HepG2 (cell line): ENCODE measurements around the gene COMMD7. TPM values are rescaled to one million over a fixed set of nuclear protein-coding genes. Genes with fewer than 3 reads are reported as not detected.

Source experiments
- ATF5 ChIP-seq: sonication (generic); formaldehyde crosslinking; IDR thresholded peaks from 2 replicates; pipeline ENCODE4 v1.4.0; 2020; ENCODE audit warnings: mild to moderate bottlenecking, low read depth, missing genetic modification reagents
- EED ChIP-seq: sonication (generic); formaldehyde crosslinking; IDR thresholded peaks from 2 replicates; pipeline ENCODE4 v1.5.0; 2020; ENCODE audit warnings: mild to moderate bottlenecking, missing genetic modification reagents
- GFI1 ChIP-seq: sonication (generic); formaldehyde crosslinking; IDR thresholded peaks from 2 replicates; pipeline ENCODE4 v1.5.0; 2020; ENCODE audit warnings: missing genetic modification reagents, mild to moderate bottlenecking, borderline replicate concordance
- JARID2 ChIP-seq: sonication (generic); formaldehyde crosslinking; IDR thresholded peaks from 2 replicates; pipeline ENCODE4 v1.8.1; 2023; ENCODE audit warnings: missing genetic modification reagents, inconsistent platforms; ENCODE audit not compliant: insufficient replicate concordance
- MTF1 ChIP-seq: sonication (generic); formaldehyde crosslinking; IDR thresholded peaks from 2 replicates; pipeline ENCODE4 v1.5.0; 2020; ENCODE audit warnings: missing genetic modification reagents
- POLR2AphosphoS5 ChIP-seq: IDR thresholded peaks from 2 replicates; pipeline ENCODE4 v1.6.1; 2012; ENCODE audit warnings: low read depth, low read length
- SMYD3 ChIP-seq: sonication (generic); formaldehyde crosslinking; IDR thresholded peaks from 2 replicates; pipeline ENCODE4 v1.8.1; 2023; ENCODE audit warnings: mild to moderate bottlenecking, missing genetic modification reagents
- ZHX1 ChIP-seq: sonication (generic); formaldehyde crosslinking; IDR thresholded peaks from 2 replicates; pipeline ENCODE4 v1.8.1; 2022; ENCODE audit warnings: low read depth, mild to moderate bottlenecking, missing genetic modification reagents
- ZNF44 ChIP-seq: sonication (generic); formaldehyde crosslinking; IDR thresholded peaks from 2 replicates; pipeline ENCODE4 v1.5.1; 2020; ENCODE audit warnings: mild to moderate bottlenecking, missing genetic modification reagents
- ZNF639 ChIP-seq: conservative IDR thresholded peaks from 2 replicates; pipeline ENCODE4 v1.6.1; 2018; ENCODE audit warnings: missing genetic modification reagents
- ZNF652 ChIP-seq: IDR thresholded peaks from 2 replicates; pipeline ENCODE4 v1.6.1; 2016; ENCODE audit warnings: low read depth, borderline replicate concordance
- ZNF776 ChIP-seq: sonication (generic); formaldehyde crosslinking; IDR thresholded peaks from 2 replicates; pipeline ENCODE4 v1.4.0; 2020; ENCODE audit warnings: mild to moderate bottlenecking, missing genetic modification reagents
- ZNF782 ChIP-seq: sonication (generic); formaldehyde crosslinking; IDR thresholded peaks from 2 replicates; pipeline ENCODE4 v1.4.0; 2020; ENCODE audit warnings: missing genetic modification reagents, mild to moderate bottlenecking, borderline replicate concordance
- polyA plus RNA-seq, 8 experiments: library from polyadenylated mRNA; depleted of rRNA in 3 of 8; stranded (reverse) in 7 of 8; unstranded in 1 of 8; fragments of >200 nt; fragmentation: Illumina TruSeq in 4 of 8; extraction: Trizol in 4 of 8; gene quantifications; 2 replicates each; pipeline versions ENCODE4 v1.2.1 to v1.2.3, GENCODE V29; 2011 to 2016; ENCODE audit warnings: low read depth in 4 of 8, missing spikeins in 1 of 8, mixed read lengths in 1 of 8; ENCODE audit not compliant: insufficient read depth in 1 of 8
- total RNA-seq, 5 experiments: library from RNA; depleted of rRNA; stranded (reverse); fragments of >200 nt; fragmentation: Illumina TruSeq; extraction: Trizol; gene quantifications; 2 replicates each; pipeline ENCODE4 v1.2.3, GENCODE V29; 2016; ENCODE audit warnings: low read depth in 1 of 5
- TF ChIP-seq, protein P1 (sequence below): sonication (generic); formaldehyde crosslinking; conservative IDR thresholded peaks from 2 replicates; pipeline ENCODE4 v1.4.0; 2020; ENCODE audit warnings: mild to moderate bottlenecking, missing genetic modification reagents, moderate library complexity
- TF ChIP-seq, protein P2 (sequence below): sonication (generic); formaldehyde crosslinking; IDR thresholded peaks from 2 replicates; pipeline ENCODE4 v1.9.0; 2021; ENCODE audit warnings: missing genetic modification reagents, borderline replicate concordance
- TF ChIP-seq, protein P3 (sequence below): sonication (generic); formaldehyde crosslinking; IDR thresholded peaks from 2 replicates; pipeline ENCODE4 v1.4.0; 2020; ENCODE audit warnings: missing genetic modification reagents

COMMD7 gene
- total and polyA plus RNA-seq, 2 of the 13 experiments (the other 11 are each of a cell fraction or from before 2014, with no cell fraction given) = 42.1 to 53.3 TPM

DNA sequence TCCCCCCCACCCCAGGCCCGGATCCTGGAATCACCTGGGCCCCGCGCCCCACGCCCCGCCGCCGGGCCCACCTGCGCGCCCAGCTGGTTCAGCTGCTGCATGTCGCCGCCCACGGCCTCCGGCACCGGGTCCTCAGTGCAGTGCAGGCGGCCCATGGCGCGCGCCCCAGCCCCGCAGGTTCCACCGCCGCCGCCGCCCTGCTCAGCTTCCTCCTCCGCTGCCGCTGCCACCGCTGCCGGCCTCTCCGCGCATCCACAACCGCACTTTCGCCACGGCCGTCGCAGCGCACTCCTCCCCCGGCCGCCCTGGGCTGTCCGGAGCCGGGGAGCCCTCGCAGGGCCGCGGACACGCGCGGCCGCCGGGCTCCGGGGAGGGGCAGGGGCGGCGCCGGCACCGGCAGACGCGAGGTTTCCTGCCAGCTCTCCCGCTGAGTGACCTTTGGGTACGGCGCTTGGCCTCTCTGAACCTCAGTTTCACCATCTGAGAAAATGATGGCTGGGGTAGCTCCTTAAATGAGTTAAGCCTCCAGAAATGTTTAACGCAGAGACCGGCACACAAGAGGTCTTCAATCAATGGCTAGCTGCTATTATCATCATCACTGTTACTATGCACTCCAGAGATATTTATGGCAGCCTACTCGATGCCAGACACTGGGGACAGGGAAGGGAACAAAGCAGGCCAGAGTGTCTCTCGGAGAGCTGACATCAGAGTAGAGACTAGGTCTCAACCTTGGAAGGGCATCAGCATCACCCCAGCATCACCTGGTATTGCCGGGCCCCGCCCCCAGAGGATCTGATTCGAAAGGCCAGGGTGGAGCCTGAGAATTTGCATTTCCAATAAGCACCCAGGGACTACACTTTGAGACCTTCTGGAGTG, at the start of gene COMMD7 (continued):
- TF ChIP-seq ZNF776 (CRISPR knock-in tag) = no peak; the same call in none of the 2 replicates
- TF ChIP-seq JARID2 (CRISPR knock-in tag) = no peak
- TF ChIP-seq ZHX1 (CRISPR knock-in tag) = peak; percentile 27; the same call in 1 of the 2 replicates
- no peak for TF ChIP-seq GFI1 (CRISPR knock-in tag)
- no peak; the same call in 1 of the 2 replicates for TF ChIP-seq ZNF639 (CRISPR knock-in tag)
- TF ChIP-seq, protein P1, sequence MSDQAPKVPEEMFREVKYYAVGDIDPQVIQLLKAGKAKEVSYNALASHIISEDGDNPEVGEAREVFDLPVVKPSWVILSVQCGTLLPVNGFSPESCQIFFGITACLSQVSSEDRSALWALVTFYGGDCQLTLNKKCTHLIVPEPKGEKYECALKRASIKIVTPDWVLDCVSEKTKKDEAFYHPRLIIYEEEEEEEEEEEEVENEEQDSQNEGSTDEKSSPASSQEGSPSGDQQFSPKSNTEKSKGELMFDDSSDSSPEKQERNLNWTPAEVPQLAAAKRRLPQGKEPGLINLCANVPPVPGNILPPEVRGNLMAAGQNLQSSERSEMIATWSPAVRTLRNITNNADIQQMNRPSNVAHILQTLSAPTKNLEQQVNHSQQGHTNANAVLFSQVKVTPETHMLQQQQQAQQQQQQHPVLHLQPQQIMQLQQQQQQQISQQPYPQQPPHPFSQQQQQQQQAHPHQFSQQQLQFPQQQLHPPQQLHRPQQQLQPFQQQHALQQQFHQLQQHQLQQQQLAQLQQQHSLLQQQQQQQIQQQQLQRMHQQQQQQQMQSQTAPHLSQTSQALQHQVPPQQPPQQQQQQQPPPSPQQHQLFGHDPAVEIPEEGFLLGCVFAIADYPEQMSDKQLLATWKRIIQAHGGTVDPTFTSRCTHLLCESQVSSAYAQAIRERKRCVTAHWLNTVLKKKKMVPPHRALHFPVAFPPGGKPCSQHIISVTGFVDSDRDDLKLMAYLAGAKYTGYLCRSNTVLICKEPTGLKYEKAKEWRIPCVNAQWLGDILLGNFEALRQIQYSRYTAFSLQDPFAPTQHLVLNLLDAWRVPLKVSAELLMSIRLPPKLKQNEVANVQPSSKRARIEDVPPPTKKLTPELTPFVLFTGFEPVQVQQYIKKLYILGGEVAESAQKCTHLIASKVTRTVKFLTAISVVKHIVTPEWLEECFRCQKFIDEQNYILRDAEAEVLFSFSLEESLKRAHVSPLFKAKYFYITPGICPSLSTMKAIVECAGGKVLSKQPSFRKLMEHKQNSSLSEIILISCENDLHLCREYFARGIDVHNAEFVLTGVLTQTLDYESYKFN (CRISPR knock-in tag) = no peak
- TF ChIP-seq POLR2AphosphoS5 = 0 out of 2 replicates have a peak, but pooled peaks have one; percentile 21
- TF ChIP-seq, protein P2, sequence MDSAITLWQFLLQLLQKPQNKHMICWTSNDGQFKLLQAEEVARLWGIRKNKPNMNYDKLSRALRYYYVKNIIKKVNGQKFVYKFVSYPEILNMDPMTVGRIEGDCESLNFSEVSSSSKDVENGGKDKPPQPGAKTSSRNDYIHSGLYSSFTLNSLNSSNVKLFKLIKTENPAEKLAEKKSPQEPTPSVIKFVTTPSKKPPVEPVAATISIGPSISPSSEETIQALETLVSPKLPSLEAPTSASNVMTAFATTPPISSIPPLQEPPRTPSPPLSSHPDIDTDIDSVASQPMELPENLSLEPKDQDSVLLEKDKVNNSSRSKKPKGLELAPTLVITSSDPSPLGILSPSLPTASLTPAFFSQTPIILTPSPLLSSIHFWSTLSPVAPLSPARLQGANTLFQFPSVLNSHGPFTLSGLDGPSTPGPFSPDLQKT (CRISPR knock-in tag) = no peak
- no peak for TF ChIP-seq ATF5 (CRISPR knock-in tag)
- TF ChIP-seq, protein P3, sequence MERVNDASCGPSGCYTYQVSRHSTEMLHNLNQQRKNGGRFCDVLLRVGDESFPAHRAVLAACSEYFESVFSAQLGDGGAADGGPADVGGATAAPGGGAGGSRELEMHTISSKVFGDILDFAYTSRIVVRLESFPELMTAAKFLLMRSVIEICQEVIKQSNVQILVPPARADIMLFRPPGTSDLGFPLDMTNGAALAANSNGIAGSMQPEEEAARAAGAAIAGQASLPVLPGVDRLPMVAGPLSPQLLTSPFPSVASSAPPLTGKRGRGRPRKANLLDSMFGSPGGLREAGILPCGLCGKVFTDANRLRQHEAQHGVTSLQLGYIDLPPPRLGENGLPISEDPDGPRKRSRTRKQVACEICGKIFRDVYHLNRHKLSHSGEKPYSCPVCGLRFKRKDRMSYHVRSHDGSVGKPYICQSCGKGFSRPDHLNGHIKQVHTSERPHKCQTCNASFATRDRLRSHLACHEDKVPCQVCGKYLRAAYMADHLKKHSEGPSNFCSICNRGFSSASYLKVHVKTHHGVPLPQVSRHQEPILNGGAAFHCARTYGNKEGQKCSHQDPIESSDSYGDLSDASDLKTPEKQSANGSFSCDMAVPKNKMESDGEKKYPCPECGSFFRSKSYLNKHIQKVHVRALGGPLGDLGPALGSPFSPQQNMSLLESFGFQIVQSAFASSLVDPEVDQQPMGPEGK (CRISPR knock-in tag) = peak; percentile 14; the same call in 1 of the 2 replicates
- peak; percentile 83 for TF ChIP-seq ZNF652 (CRISPR knock-in tag)
- no peak for TF ChIP-seq EED (CRISPR knock-in tag)
- TF ChIP-seq SMYD3 (CRISPR knock-in tag) = no peak
- TF ChIP-seq MTF1 (CRISPR knock-in tag) = no peak
- no peak; the same call in 1 of the 2 replicates for TF ChIP-seq ZNF44 (CRISPR knock-in tag)
- TF ChIP-seq ZNF782 (CRISPR knock-in tag) = 0 out of 2 replicates have a peak, but pooled peaks have one; percentile 28
